NCI-H146 (cell line): Measurements from ENCODE around the gene IFITM5.
A peak's percentile ranks its signal among the peaks of the same experiment; 100 is the strongest.
"Not testable (repeated sequence)": the region's sequence is repeated elsewhere in the genome, so short reads cannot be mapped to it uniquely, and the experiment has no call there.

ENCODE experiments used
- DNase-seq: peaks from one replicate; lab custom pipeline; 2025; lab: John Stamatoyannopoulos, UW

IFITM5 gene

DNA sequence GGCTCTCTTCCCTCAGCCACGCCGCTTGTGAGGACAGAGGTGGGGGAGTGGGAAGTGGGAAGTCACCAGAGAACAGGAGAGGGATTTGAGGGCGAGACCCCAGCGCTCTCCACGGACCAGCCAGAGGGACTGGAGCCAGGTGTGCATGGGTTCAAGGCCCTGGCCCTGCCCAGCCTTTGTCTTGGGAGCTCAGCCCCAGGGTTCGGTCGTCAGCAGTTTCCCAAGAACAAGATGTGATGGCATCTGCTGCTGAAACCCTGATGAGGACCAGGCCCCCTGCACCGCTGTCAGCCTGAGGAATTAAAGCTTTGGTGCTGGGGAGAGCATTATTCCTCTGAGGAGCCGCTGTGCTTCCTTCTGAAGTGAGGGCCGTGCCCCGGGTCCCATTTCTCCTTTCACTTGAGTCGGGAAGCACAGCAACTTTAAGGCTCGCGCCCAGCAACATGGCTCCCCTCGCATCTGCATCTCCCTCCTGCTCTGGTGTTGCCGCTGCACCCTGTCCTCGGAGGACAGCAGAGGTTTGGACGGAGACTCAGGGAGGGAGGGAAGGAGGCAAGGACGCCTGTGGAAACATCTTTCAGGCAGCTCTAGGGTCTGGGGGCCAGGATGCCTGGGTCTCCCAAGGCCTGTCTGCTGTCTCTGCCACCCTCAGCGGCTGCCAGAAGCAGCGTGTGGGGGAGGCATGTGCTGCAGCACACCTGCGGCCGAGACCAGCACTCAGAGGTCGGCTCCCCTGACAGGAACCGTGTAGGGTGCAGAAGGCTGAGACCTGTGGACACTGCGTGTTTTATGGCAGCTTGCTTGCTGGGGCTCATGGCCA, 3.8 kb downstream of the IFITM5 start:
- DNase-seq = no peak

DNA sequence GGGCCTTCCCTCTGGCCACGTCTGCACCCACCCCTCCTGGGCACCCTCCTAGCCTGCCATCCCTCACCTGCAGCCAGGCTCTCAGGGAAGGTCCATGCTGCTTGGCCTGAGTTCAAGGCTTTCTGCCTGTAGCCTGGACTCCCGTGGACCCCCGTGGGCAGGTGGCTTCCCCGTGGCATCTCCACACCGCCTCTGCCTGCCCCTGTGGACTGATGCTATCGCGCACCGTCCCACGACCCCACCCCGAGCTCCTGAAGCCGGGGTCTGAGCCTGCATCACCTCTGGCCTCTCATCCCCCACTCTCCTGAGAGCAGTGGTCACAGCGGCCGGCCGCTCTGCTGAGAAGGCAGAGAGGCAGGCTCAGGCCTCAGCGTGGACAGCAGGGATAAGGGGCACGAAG, 4.5 kb downstream of the IFITM5 start:
- no peak for DNase-seq

DNA sequence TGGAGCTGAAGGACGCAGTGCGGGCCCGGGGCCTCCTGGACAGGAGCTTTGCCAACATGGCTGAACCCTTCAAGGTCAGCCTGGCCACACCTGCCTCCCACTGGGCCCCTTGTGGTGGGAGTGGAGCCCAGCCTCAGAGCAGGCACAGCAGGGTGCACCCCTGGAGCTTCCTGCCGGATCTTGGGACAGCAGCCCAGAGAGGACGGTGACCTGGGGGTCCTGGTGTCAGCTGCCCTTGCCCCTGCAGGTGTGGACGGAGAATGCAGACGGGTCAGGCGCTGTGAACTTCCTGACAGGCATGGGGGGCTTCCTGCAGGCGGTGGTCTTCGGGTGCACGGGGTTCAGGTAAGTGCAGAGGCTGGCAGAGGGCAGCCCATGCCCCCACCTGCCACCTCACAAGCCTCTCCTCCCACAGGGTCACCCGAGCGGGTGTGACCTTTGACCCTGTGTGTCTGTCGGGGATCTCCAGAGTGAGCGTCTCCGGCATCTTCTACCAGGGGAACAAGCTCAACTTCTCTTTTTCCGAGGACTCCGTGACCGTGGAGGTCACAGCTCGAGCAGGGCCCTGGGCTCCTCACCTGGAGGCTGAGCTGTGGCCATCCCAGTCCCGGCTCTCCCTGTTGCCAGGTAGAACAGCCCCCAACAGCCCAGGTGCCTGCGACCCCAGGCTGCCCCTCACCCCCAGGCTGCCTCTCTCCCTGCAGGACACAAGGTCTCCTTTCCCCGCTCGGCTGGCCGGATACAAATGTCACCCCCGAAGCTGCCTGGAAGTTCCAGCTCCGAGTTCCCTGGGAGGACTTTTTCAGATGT, 5.3 kb downstream of the IFITM5 start:
- no peak for DNase-seq

DNA sequence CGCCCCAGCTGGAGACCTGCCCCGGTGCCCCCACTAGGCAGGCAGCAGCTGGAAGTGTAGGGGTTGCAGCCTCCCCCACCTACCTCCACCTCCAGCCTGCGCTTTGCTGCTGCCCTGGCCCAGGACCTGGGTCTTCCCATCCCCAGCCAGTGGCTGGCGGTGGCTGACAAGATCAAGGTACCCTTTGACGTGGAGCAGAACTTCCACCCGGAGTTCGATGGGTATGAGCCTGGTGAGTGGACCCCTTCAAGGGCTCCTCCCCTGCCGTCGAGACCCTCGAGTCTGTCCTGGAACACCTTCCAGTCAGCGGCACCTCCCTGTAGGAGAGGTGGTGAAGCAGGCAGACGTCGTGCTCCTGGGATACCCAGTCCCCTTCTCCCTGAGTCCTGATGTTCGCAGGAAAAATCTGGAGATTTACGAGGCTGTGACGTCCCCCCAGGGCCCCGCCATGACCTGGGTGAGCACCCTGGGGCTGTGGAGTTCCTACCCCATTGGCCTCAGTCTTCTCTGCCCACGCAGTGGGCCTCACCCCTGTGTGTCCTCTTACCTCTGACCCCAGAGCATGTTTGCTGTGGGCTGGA, 6.0 kb downstream of the IFITM5 start:
- DNase-seq = no peak

DNA sequence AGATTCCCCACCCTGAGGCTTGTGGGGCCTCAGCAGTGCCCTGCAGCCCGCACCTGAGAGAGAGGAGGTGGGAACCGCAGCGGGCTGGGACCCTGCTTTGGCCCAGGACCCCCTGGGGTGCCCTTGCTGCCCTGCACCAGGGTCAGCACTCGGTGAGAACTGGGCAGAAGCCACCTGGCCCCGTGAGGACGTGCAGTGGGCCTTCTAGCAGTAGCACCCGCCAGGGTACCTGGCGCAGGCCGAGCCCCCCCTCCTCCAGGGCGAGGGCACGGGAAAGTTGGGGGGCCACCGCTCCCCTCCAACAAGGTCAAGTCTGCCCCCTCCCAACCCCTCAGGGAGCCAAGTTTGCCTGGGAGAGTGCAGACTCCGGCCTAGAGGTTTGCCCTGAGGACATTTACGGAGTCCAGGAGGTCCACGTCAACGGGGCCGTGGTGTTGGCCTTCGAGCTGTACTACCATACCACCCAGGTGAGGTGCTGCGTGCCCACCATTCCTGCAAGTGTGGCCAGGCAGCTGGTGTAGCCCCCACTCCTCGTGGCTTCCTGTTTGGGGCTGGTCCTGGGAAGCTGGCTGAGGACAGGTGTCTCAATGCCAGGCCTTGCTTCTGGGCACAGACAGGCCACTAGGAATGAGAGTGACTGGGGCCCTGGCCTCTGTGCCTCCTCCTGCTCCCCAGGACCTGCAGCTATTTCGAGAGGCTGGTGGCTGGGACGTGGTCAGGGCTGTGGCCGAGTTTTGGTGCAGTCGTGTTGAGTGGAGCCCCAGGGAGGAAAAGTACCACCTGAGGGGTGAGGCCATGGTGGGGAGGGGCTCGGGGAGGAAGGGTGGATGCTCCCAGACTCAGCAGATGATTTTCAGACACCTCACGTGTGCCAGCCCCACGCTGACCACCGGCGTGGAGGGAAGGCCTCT, 6.9 kb downstream of the IFITM5 start:
- DNase-seq = no peak

DNA sequence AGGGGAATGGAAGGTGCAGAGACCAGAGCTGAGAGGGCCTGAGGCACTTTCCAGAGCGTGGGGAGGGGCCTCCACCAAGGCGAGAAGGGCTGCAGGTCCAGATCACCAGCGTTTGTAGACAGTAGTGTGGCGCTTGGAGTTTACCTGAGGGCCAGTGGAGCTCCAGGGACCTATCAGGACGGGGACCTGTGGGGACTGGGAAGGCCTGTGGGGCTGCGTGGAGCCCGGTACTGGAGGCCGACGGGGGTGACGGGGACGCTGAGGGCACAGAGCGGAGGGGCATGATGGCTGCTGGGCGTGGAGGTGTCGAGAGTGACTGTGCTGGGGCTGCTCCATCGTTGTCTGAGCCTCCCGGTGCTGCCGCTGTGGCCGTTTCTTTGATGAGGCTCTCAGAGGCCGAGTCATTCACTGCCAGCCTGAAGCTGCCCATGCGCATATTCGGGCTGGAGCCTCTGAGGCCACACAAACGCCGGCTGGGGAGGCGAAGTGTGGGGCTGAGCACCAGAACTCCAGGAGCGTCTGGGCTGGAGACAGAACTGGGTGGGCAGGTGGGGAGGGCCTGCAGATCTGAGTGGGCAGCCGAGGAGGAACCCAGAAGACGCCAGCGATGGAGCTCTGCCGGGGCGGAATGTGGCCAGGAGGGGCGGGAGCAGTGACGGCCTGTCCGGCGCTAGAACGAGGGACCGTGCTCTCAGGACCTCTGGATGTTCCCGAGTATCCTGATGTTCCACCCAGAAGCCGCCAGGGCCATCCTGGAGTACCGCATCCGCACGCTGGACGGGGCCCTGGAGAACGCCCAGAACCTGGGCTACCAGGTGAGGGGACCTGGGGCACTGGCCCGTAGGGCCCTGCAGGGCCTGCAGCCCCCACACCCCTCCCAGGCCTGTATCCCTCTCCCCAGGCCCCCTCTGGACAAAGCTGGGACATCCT, 7.8 kb downstream of the IFITM5 start:
- no peak for DNase-seq

DNA sequence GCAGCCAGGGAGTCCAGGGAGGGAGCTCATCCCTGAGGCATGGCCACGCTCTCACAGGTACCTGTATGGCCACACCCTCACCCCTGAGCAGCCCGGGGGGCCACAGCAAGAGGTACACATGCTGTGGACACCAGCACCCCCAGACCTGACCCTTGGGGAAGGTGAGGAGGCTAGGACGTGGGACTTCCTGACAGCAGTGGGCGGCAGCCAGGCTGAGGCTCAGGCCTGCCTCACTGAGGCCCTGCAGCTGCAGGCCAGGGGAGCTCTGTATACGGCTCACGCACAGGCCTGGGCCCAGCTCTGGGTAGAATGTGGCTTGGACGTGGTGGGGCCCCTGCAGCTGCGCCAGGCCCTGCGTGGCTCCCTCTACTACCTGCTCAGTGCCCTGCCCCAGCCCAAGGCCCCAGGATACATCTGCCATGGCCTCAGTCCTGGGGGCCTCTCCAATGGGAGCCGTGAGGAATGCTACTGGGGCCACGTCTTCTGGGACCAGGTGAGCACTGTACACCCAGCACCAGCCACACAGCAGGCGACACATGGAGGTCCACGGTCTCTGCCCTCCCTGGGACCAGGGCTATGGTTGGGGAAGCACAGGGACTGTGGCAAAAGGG, 8.6 kb downstream of the IFITM5 start:
- DNase-seq = no peak

DNA sequence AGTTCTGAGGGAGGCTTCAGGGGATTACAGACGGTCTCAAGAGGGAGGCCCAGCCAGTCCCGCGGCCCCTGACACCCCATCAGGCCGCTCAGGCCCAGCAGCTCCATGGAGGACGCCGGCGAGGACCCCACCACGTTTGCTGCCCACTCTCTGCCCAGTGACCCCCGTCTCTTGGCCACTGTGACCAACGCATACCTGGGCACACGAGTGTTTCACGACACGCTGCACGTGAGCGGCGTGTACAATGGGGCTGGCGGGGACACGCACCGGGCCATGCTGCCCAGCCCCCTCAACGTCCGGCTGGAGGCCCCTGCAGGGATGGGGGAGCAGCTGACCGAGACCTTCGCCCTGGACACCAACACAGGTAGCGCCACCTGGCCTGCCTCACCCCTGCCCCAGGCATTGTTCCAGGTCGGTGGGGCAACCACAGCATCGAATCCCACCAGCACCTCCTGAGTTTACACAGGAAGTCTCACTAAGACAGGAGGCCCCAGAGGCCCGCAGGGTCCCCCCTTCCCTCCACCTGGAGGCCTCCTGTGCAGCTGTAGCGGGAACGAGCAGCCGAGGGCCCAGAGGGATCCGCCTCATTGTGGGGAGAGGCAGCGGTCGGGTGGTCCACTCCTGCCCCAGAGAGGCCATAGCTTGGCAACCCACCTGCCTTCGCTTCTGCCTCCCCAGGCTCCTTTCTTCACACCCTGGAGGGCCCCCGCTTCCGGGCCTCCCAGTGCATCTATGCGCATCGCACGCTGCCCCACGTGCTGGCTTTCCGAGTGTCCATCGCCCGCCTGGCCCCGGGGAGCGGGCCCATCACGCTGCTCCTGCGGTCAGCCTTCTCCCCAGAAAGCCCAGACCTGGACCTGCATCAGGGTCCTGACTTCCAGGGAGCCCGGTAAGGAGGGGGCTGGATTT, 9.4 kb downstream of the IFITM5 start:
- no peak for DNase-seq

DNA sequence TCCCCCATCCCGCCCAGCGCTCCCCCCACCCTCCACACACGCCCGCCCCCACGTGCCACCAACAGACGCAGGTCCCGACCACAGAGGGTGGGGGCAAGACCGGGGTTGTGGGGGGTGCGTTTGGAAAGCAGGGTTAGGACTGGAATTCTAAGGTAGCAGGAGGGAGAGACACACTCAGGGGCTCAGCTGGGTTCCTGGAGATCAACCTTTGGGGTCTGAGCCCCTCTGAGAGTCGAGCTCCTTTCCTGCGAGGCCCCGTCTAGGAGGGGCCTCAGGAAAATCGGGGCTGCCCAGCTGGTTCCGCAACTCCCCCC, 10.0 kb downstream of the IFITM5 start:
- no peak for DNase-seq

DNA sequence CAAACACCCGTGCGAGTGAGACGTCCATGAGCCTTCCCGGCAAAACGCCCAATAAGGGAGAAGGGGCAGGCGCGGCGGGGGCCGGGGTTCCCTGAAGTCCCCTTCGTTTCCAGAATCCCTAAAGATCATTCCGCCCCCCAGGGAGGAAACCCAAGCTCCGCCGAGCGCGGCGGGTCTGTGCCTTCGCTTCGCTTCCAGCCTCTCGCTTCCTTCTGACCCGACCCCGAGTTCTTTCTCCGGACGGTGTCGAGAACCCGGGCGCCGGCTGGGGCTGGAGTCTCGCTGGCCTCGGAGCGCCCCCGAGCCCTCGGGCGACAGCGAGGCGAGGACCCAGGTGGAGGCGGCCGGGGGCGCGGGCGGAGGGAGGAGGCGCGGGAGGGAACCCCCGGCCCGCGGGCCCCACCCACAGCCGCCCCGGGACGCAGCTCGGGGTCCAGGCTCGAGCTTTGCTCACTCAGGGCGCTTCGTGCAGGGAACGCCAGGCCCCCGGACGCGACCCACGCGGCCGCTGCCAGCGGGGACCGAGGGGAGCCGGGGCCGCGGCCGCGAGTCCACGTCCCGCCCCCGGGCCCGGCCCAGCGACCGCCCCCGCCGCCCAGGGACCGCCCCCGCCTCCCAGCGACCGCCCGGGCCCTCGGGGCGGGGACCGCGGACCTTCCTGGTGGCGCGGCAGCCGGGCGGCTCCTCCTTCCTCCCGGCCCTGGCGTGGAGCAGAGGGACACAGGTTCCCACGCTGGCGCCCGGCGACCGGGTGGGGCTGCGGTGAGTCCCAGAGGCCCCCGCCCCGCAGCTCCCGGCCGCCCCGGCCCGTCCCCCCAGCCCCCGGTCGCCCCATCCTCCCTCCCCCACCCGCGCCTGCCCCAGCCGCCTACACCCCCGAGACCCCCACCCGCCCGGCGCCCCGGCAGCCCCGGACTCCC, 10.6 kb downstream of the IFITM5 start, which contains the start of gene PGGHG:
TSS of gene PGGHG (plus strand) at position 649 of the 920 bp plus-strand sequence. CDS start 691 bp downstream, outside the sequence.
- DNase-seq = peak; percentile 64

DNA sequence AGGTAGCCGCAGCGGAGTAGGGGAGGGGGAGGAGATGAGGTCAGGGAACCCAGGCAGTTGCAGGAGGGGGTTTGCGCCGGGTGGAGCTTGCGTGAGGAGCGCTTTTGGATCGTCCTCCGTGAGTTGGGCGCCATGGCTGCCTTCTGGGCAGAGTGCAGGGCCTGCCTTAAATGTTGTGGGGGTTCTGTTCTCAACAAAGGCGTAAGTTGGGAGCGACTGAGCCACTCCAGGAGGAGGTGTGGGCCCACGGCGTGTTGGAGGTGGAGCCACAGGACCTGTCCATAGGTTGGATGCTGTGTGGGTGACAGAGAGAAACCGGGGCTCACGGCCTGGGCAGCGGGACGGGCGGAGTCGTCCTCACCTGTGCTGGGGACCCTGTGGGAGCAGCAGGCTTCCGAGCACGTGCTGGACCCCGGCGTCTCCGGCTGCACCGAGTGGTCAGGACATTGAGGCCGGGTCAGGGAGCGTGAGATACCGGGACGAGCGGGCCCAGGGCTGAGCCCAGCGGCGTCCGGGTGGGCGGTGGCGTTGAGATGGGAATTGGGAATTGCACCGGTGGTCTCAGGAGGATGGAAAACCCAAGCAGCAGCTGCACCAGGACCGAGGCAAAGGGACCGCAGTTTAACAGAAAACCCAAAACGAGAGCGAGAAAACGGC, 11.4 kb downstream of the IFITM5 start:
- DNase-seq = no peak

DNA sequence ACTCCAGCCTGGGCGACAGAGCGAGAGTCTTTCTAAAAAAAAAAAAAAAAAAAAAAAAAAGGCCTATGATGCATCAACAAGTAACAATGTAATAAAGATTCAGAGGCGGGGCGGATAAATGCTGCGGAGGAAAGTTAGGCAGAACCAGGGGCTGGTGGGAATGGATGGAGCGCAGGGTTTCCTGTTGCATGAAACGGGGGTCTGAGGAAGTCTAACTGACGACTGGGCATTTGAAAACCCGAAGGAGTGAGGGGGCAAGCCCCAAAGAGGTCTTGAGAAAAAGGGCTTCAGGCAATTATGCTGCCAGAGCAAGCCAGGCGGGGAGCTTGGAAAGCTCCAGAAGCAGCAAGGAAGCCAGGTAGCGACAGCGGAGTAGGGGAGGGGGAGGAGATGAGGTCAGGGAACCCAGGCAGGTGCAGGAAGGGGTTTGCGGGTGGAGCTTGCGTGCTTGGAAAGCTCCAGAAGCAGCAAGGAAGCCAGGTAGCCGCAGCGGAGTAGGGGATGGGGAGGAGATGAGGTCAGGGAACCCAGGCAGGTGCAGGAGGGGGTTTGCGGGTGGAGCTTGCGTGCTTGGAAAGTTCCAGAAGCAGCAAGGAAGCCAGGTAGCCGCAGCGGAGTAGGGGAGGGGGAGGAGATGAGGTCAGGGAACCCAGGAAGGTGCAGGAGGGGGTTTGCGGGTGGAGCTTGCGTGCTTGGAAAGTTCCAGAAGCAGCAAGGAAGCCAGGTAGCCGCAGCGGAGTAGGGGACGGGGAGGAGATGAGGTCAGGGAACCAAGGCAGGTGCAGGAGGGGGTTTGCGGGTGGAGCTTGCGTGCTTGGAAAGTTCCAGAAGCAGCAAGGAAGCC, 12.1 kb downstream of the IFITM5 start:
- DNase-seq = not testable (repeated sequence)

DNA sequence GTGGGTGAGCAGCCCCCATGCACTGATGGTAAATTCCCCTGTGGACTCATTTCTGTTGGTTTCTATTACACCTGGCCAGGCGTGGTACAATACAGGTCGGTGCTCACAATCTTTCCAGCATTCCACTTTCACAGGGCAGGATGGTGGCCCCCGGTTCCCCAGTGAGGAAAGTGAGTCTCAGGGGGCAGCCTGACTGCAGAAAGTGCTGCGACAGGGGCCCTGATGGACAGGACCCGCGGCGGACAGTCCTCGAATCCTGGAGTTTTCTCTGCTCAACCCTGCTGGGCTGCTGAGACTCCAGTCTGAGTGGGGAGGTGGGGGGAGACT, 13.5 kb downstream of the IFITM5 start:
- DNase-seq = no peak

DNA sequence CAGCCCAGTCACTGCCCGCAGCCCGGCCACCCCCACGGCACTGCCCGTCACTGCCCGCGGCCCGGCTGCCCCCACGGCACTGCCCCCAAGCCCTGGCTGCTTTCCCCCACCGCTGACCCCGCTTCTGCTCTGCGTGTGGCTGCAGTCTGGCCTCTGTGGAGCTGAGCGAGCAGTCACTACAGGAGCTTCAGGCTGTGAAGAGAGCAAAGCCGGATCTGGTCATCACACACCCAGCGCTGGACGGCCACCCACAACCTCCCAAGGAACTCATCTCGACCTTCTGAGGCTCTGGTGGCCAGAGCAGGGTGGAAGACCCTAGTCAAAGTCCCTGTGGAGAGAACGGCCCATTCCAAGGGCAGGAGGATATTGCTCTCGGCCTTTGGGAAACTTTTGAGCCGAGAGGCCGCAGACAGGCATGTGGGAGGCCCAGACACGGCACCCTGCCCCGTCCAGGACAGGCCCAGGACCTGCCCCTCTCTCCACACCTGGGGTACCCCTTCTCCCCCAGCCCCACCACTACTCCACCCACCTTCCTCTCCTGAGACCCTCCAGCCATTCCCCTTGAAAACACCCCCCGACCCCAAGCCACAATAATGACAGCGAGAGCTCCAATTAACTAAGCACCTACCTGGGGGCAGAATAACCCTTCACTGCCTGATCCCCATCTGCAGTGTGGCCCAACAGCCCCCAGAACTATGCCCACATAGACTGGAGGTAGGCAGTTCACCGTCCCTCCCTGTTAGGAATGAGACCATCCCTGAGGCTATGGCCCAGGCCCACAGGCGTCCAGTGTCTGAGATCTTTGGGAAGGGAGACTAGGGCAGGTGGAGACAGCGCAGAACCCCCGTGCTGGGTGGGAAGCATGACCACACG, 14.1 kb downstream of the IFITM5 start:
- DNase-seq = no peak

DNA sequence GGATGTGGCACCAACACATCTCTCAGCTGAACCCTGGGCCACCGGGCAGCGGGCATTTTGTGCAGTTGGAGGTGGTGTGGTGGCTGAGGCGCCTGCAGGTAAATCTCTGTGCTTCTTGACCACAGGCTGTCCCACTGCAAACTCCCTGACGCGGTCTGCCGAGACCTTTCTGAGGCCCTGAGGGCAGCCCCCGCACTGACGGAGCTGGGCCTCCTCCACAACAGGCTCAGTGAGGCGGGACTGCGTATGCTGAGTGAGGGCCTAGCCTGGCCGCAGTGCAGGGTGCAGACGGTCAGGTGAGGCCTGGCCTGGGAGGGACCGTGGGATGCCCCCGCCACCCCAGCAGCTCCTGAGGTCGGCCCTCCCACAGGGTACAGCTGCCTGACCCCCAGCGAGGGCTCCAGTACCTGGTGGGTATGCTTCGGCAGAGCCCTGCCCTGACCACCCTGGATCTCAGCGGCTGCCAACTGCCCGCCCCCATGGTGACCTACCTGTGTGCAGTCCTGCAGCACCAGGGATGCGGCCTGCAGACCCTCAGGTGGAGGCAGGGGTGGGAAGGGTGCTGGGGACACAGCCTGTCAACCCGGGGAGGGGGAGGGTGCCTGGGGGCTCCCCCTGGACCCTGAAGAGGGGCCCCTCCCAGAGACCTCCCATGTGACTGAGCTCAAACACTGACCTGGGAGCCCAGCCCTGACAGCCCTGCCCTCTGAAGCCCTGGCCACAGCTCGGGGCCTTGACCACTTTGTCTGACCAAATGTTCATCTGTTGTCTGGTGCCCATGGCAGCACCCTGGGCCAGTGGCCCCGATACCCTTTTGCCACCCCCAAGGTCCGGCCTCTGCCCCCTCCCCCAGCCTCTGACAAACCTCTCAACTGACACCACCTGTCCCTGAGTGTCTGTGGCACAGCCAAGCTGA, 15.0 kb downstream of the IFITM5 start:
- no peak for DNase-seq
